GM23338 (cell line): ENCODE measurements around the gene ATXN7. TPM values are rescaled to one million over a fixed set of nuclear protein-coding genes. Genes with fewer than 3 reads are reported as not detected.
A peak's percentile ranks its signal among the peaks of the same experiment; 100 is the strongest.

ENCODE experiments used
- ATAC-seq: fragments of 200-7000 bp; cut with Tn5 transposase; 3 replicates; pipeline ENCODE4 v1.9.1; 2020
- DNase-seq: peaks from one replicate; pipeline ENCODE4 v3.0.0-alpha.2; 2015; ENCODE audit warnings: low spot score
- H2AFZ ChIP-seq: fragments of 200-600 bp; sonication (generic); 2 replicates; pipeline ENCODE4 v1.8.0; 2016; ENCODE audit warnings: antibody characterized with exemption, mild to moderate bottlenecking, moderate library complexity
- H3F3A ChIP-seq: fragments of 200-600 bp; sonication (generic); replicated peaks from 2 replicates; pipeline ENCODE4 v1.8.0; 2017; ENCODE audit warnings: antibody characterized with exemption, mixed run types, low read depth
- H3K27ac ChIP-seq: fragments of 200-600 bp; sonication (generic); 2 replicates; pipeline ENCODE4 v1.6.1; 2016; ENCODE audit warnings: low read depth
- H3K27me3 ChIP-seq: fragments of 200-600 bp; sonication (generic); 2 replicates; pipeline ENCODE4 v1.8.0; 2016; ENCODE audit warnings: mild to moderate bottlenecking, mixed run types, moderate library complexity; ENCODE audit not compliant: insufficient read depth
- H3K36me3 ChIP-seq: fragments of 200-600 bp; sonication (generic); 2 replicates; pipeline ENCODE4 v1.8.0; 2016; ENCODE audit warnings: mild to moderate bottlenecking; ENCODE audit not compliant: insufficient read depth
- H3K4me1 ChIP-seq: fragments of 200-600 bp; sonication (generic); 2 replicates; pipeline ENCODE4 v1.8.0; 2016; ENCODE audit warnings: mild to moderate bottlenecking, moderate library complexity; ENCODE audit not compliant: insufficient read depth
- H3K4me2 ChIP-seq: fragments of 200-600 bp; sonication (generic); 2 replicates; pipeline ENCODE4 v1.7.1; 2017; ENCODE audit warnings: mixed run types
- H3K4me3 ChIP-seq: fragments of 200-600 bp; sonication (generic); 2 replicates; pipeline ENCODE4 v1.6.1; 2016; ENCODE audit warnings: mixed run types
- H3K79me2 ChIP-seq: fragments of 200-600 bp; sonication (generic); replicated peaks from 2 replicates; pipeline ENCODE4 v1.8.0; 2017; ENCODE audit warnings: mild to moderate bottlenecking; ENCODE audit not compliant: insufficient read depth
- H3K9me2 ChIP-seq: fragments of 200-600 bp; sonication (generic); 2 replicates; pipeline ENCODE4 v1.8.0; 2017; ENCODE audit not compliant: insufficient read depth
- H4K20me1 ChIP-seq: fragments of 200-600 bp; sonication (generic); replicated peaks from 2 replicates; pipeline ENCODE4 v1.8.0; 2017; ENCODE audit warnings: mild to moderate bottlenecking; ENCODE audit not compliant: insufficient read depth
- H3K27ac Mint-ChIP-seq: 2 replicates; pipeline ENCODE4 v1.8.0; 2020; ENCODE audit warnings: inconsistent platforms, mild to moderate bottlenecking, moderate library complexity, mixed read lengths
- H3K27me3 Mint-ChIP-seq: 3 replicates; pipeline ENCODE4 v1.8.0; 2022; ENCODE audit warnings: low read depth, mild to moderate bottlenecking, moderate library complexity, mixed read lengths, inconsistent platforms; ENCODE audit not compliant: insufficient read depth, poor library complexity
- H3K36me3 Mint-ChIP-seq: 3 replicates; pipeline ENCODE4 v1.8.0; 2021; ENCODE audit warnings: low read depth, mild to moderate bottlenecking, inconsistent platforms, moderate library complexity, mixed read lengths
- H3K4me1 Mint-ChIP-seq: 3 replicates; pipeline ENCODE4 v1.8.0; 2020; ENCODE audit warnings: mild to moderate bottlenecking, inconsistent platforms, mixed read lengths
- H3K4me3 Mint-ChIP-seq: 3 replicates; pipeline ENCODE4 v1.8.0; 2021; ENCODE audit warnings: moderate library complexity, mild to moderate bottlenecking, inconsistent platforms, mixed read lengths
- H3K9me3 Mint-ChIP-seq: 3 replicates; pipeline ENCODE4 v1.8.0; 2020; ENCODE audit warnings: moderate library complexity, mild to moderate bottlenecking, inconsistent platforms, mixed read lengths
- ETS1 ChIP-seq: IDR thresholded peaks from 2 replicates; pipeline ENCODE4 v1.6.1; 2016; ENCODE audit warnings: antibody characterized with exemption
- EZH2phosphoT487 ChIP-seq: fragments of 200-600 bp; sonication (generic); IDR thresholded peaks from one replicate; pipeline ENCODE4 v1.8.1; 2018; ENCODE audit warnings: antibody characterized with exemption; ENCODE audit not compliant: unreplicated experiment
- NANOG ChIP-seq: IDR thresholded peaks from 2 replicates; pipeline ENCODE4 v1.6.1; 2016; ENCODE audit warnings: antibody characterized with exemption, borderline replicate concordance
- POLR2AphosphoS5 ChIP-seq: IDR thresholded peaks from 2 replicates; pipeline ENCODE4 v1.6.1; 2016; ENCODE audit warnings: antibody characterized with exemption, low read depth
- STAT1 ChIP-seq: IDR thresholded peaks from one replicate; pipeline ENCODE4 v1.6.1; 2016; ENCODE audit warnings: antibody characterized with exemption; ENCODE audit not compliant: unreplicated experiment
- ZNF331 ChIP-seq: fragments of 250-450 bp; sonication (Bioruptor Pico); IDR thresholded peaks from 2 replicates; pipeline ENCODE4 v1.5.0; 2020; ENCODE audit warnings: low read depth, mild to moderate bottlenecking, moderate library complexity
- ZNF462 ChIP-seq: fragments of 250-450 bp; sonication (Bioruptor Pico); IDR thresholded peaks from 2 replicates; pipeline ENCODE4 v1.5.0; 2020; ENCODE audit warnings: mild to moderate bottlenecking, moderate library complexity
- polyA plus RNA-seq: library from polyadenylated mRNA; unstranded; fragments of >200 nt; fragmentation: Nextera tagmentation; extraction: Ambion mirVana; gene quantifications from 2 replicates; pipeline ENCODE4 v1.2.1, GENCODE V29; 2016
- total RNA-seq: library from RNA; depleted of rRNA; stranded (reverse); fragments of >200 nt; shearing (Covaris generic); gene quantifications from 2 replicates; pipeline ENCODE4 v1.2.3, GENCODE V29; 2014
- TF ChIP-seq, protein P1 (sequence below), 2 experiments: fragments of 200-600 bp in 1 of 2; sonication (generic) in 1 of 2; conservative IDR thresholded peaks; 2 replicates each; pipeline versions ENCODE4 v1.5.1 to v1.6.1; 2016 to 2017; ENCODE audit warnings: antibody characterized with exemption in 2 of 2, low read depth in 2 of 2, mild to moderate bottlenecking in 2 of 2, moderate library complexity in 1 of 2

The ATXN7 gene
- total and polyA plus RNA-seq, 2 experiments from 2014 or later: 4.0 to 17.2 TPM

GRCh38 chr3:63993653-63994079 lies 130.0 kb downstream of the ATXN7 start:
- Mint-ChIP-seq H3K4me3 (no peak overlapping the region), H3K4me1 (peaks cover 14% of the 10 kb centered on the region; the same call in 2 of the 3 replicates), H3K27ac (peak overlapping the region; percentile 76), H3K27me3 (no peaks in the 10 kb centered on the region), H3K36me3 (peaks cover 48% of the 10 kb centered on the region), H3K9me3 (no peaks in the 10 kb centered on the region)
- Histone ChIP-seq H4K20me1 (peaks cover 6% of the 10 kb centered on the region; the same call in 1 of the 2 replicates), H3K4me2 (no peak overlapping the region), H3K27me3 (no peaks in the 10 kb centered on the region), H3K36me3 (peaks cover 11% of the 10 kb centered on the region), H3K4me3 (no peak overlapping the region), H3F3A (no peaks in the 10 kb centered on the region), H2AFZ (no peak overlapping the region), H3K4me1 (peaks cover 5% of the 10 kb centered on the region; the same call in 1 of the 2 replicates), H3K27ac (no peak overlapping the region), H3K9me2 (no peaks in the 10 kb centered on the region), H3K79me2 (no peaks in the 10 kb centered on the region)
- DNase-seq: peak; percentile 93
- TF ChIP-seq POLR2AphosphoS5 (no peak), ZNF462 (CRISPR knock-in tag) (0 out of 2 replicates have a peak, but pooled peaks have one; percentile 34)
- TF ChIP-seq, protein P1, sequence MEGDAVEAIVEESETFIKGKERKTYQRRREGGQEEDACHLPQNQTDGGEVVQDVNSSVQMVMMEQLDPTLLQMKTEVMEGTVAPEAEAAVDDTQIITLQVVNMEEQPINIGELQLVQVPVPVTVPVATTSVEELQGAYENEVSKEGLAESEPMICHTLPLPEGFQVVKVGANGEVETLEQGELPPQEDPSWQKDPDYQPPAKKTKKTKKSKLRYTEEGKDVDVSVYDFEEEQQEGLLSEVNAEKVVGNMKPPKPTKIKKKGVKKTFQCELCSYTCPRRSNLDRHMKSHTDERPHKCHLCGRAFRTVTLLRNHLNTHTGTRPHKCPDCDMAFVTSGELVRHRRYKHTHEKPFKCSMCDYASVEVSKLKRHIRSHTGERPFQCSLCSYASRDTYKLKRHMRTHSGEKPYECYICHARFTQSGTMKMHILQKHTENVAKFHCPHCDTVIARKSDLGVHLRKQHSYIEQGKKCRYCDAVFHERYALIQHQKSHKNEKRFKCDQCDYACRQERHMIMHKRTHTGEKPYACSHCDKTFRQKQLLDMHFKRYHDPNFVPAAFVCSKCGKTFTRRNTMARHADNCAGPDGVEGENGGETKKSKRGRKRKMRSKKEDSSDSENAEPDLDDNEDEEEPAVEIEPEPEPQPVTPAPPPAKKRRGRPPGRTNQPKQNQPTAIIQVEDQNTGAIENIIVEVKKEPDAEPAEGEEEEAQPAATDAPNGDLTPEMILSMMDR (conservative IDR thresholded peaks at IDR 0.05; ENCODE audit: low read depth in 2 of 2): peak; percentile 96 to 97
- ATAC-seq: peak; percentile 99

- Histone ChIP-seq H3K9me2 (no peaks in the 10 kb centered on the region), H3K27ac (no peak overlapping the region), H3K36me3 (peaks cover 11% of the 10 kb centered on the region), H3F3A (no peaks in the 10 kb centered on the region), H2AFZ (no peak overlapping the region), H3K27me3 (no peaks in the 10 kb centered on the region), H3K4me1 (peaks cover 15% of the 10 kb centered on the region), H4K20me1 (peaks cover 6% of the 10 kb centered on the region; the same call in 1 of the 2 replicates), H3K79me2 (no peaks in the 10 kb centered on the region), H3K4me3 (no peak overlapping the region), H3K4me2 (no peak overlapping the region)
- no peaks in the 10 kb centered on the region for H3K9me3 Mint-ChIP-seq
- H3K36me3 Mint-ChIP-seq: peaks cover 49% of the 10 kb centered on the region
- peaks cover 27% of the 10 kb centered on the region for H3K4me1 Mint-ChIP-seq
- DNase-seq (no peak), ATAC-seq (no peak)
- H3K4me3 Mint-ChIP-seq: no peak overlapping the region
- no peaks in the 10 kb centered on the region for H3K27me3 Mint-ChIP-seq
- no peak overlapping the region for H3K27ac Mint-ChIP-seq
- no peak for TF ChIP-seq STAT1
- TF ChIP-seq ZNF331 (CRISPR knock-in tag): no peak
- TF ChIP-seq NANOG: no peak
- TF ChIP-seq, protein P1 (conservative IDR thresholded peaks at IDR 0.05; ENCODE audit: low read depth in 2 of 2): no peak
- no peak for TF ChIP-seq ETS1
- TF ChIP-seq EZH2phosphoT487: no peak
These were observed 131.4 kb downstream of the ATXN7 start for GRCh38 chr3:63995086-63995485.
